Astrocyte (in vitro differentiated cells and primary cell): ENCODE data around the gene TLX1.

Experiments
- EZH2 ChIP-seq: IDR thresholded peaks from 2 replicates; pipeline ENCODE4 v1.6.1; 2012; ENCODE audit warnings: mild to moderate bottlenecking, low read length, inconsistent platforms; ENCODE audit not compliant: insufficient read depth
- TF ChIP-seq, protein P1 (sequence below): IDR thresholded peaks from 2 replicates; pipeline ENCODE4 v1.5.1; 2011; ENCODE audit warnings: low read depth, mild to moderate bottlenecking, inconsistent platforms, low read length, moderate library complexity; ENCODE audit not compliant: insufficient read depth

DNA sequence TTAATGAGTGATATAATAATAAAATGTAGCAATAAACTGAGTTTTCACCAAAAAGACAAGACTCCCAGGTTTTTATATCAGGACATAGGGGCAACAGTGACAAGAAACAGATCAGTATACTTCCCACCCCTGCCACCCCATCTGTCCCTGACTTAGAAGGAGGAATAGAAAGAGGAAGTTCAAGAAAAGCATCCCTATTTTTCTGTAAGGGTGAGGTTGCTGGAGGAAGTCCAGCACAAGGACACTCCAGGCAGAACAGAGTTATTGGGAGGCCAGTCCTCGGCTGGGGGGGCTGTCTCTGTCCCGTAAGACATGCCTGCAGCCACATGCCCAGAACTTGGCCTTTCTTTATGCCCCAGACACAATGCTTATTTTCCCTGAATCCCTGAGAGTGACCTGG is 16.5 kb upstream of the TLX1 start:
- TF ChIP-seq, protein P1, sequence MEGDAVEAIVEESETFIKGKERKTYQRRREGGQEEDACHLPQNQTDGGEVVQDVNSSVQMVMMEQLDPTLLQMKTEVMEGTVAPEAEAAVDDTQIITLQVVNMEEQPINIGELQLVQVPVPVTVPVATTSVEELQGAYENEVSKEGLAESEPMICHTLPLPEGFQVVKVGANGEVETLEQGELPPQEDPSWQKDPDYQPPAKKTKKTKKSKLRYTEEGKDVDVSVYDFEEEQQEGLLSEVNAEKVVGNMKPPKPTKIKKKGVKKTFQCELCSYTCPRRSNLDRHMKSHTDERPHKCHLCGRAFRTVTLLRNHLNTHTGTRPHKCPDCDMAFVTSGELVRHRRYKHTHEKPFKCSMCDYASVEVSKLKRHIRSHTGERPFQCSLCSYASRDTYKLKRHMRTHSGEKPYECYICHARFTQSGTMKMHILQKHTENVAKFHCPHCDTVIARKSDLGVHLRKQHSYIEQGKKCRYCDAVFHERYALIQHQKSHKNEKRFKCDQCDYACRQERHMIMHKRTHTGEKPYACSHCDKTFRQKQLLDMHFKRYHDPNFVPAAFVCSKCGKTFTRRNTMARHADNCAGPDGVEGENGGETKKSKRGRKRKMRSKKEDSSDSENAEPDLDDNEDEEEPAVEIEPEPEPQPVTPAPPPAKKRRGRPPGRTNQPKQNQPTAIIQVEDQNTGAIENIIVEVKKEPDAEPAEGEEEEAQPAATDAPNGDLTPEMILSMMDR = no peak
- TF ChIP-seq EZH2 = no peak
